GM18858 (cell line): ENCODE results near the gene TMEM132C.

ENCODE experiments used
- ATAC-seq: cut with Tn5 transposase; IDR thresholded peaks from one replicate; pipeline ENCODE4 v1.9.1; 2021; ENCODE audit not compliant: unreplicated experiment

The TMEM132C gene

GRCh38 chr12:128288357-128288756 is 21.4 kb downstream of the TMEM132C start:
- ATAC-seq: no peak

DNA sequence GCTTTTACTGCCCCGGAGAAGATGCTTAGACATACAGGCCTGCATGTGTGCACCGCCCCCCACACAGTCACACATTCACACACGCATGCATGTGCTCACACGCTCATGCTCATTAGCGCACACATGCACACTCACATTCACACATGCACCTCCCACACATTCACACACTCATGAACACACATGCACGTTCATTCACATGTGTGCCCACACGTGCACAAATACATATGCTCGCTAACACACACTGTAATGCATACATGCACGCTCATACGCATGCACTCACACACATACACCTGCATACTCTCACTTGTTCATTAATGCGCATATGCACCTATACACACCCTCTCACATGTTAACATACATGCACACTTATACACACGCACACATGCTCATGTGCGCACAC is 21.9 kb downstream of the TMEM132C start:
- ATAC-seq: no peak

GRCh38 chr12:128290938-128291337 is 24.0 kb downstream of the TMEM132C start:
- no peak for ATAC-seq

DNA sequence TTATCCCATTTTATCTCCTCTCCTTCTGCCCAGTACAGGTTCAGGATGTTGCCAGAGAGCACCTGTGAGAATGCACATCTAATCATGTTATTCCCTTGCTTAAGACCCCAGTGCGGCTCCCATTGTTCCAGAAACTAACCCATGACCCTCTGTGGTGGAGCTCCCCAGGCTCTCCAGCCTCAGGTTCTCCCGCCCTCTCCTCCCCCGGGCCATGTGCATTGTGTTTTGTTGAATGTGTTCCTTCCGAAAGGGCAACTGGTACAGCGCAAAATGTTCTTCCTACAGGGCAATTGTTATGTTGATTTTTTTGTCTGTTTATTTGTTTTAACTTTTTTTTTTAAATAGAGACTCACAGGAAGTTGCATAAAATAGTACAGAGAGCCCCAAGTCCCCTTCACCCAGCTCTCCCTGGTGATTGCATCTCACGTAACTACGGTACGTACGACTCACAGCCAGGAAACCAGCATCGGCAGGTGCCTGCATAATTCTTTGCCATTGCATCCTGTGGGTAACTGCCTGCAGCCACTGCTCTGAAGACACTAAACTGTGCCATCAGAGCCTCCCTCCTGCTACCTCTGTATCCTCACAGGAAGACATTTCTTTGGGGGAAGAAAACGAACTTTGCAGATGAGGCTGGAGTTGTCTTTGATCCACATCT is 31.2 kb downstream of the TMEM132C start:
- ATAC-seq: no peak

GRCh38 chr12:128305336-128305892 is 38.4 kb downstream of the TMEM132C start:
- ATAC-seq: no peak

GRCh38 chr12:128307791-128308190 is 40.8 kb downstream of the TMEM132C start:
- ATAC-seq: no peak

GRCh38 chr12:128312661-128313060 is 45.7 kb downstream of the TMEM132C start:
- ATAC-seq: no peak

DNA sequence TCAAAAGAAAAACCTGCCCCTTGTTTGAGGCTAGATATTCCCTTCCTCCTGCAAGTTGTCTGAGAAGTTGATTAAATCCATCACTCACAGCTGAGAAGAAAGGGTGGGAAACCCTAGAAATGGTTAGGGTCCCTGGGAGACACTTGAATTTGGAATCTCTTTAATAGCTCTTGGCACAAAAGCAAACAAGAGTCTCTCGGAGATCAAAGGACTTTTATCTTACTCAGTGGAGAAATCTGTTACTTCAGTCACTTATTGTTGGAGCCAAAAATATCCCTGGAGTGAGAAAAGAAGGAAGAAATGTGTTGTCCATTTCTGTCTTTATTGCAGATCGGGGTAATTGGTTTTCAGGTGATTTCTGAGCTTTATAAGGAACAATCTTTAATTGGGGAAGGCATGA is 47.0 kb downstream of the TMEM132C start:
- no peak for ATAC-seq

- no peak for ATAC-seq
Measured at GRCh38 chr12:128314611-128315010, 47.6 kb downstream of the TMEM132C start.

DNA sequence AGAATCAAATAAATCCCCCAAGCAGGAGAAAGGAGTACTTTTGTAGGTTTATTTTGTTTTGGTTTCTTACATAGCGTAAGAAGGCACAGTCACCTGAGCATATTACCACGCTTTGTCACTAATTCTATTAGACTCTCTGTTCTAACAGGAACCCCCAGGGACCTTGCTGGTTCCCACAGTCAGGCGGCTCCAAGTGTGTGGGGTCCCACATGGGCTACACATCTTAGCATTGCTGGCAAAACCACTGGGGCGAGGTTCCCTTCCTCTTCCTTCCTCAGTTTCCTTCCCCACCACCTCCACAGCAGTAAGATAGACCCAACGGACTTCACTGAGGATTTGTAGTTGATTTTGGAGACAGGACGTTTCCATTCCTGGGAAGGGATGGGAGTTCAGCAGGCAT is 49.1 kb downstream of the TMEM132C start:
- no peak for ATAC-seq

DNA sequence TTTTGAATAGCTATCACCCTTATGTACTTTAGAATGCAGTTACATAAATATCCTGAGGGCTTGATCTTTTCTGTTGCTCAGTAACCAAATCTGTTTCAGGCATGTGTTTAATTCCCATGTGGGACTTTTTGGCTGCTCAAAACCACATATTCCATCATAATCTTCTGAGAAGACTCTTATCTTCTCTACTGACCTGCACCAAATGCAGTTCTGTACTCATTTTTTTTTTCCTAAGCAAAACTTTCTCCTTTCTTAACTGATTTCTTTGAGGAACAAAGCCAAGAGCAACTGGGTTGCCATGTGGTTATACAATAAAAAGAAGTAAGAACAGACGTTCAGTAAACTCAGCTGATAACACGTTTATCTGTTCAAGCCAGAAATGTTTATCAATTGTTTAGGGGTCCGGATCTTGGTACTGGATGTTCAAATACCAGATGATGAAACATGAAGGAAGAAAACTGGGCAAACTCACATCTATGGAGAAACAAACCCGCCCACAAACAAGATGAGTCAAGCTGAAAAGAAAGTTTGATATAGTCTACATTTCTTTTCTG is 50.1 kb downstream of the TMEM132C start:
- ATAC-seq: no peak

- ATAC-seq: no peak
Measured at GRCh38 chr12:128318341-128318740, 51.4 kb downstream of the TMEM132C start.

GRCh38 chr12:128318946-128319345 is 52.0 kb downstream of the TMEM132C start:
- no peak for ATAC-seq

- ATAC-seq: no peak
Measured at GRCh38 chr12:128322341-128322740, 55.4 kb downstream of the TMEM132C start.

- no peak for ATAC-seq
Measured at GRCh38 chr12:128323145-128323920, 56.4 kb downstream of the TMEM132C start.

GRCh38 chr12:128325646-128326045 is 58.7 kb downstream of the TMEM132C start:
- ATAC-seq: no peak

GRCh38 chr12:128326406-128326805 is 59.4 kb downstream of the TMEM132C start:
- ATAC-seq: no peak

GRCh38 chr12:128328961-128329360 is 62.0 kb downstream of the TMEM132C start:
- no peak for ATAC-seq

DNA sequence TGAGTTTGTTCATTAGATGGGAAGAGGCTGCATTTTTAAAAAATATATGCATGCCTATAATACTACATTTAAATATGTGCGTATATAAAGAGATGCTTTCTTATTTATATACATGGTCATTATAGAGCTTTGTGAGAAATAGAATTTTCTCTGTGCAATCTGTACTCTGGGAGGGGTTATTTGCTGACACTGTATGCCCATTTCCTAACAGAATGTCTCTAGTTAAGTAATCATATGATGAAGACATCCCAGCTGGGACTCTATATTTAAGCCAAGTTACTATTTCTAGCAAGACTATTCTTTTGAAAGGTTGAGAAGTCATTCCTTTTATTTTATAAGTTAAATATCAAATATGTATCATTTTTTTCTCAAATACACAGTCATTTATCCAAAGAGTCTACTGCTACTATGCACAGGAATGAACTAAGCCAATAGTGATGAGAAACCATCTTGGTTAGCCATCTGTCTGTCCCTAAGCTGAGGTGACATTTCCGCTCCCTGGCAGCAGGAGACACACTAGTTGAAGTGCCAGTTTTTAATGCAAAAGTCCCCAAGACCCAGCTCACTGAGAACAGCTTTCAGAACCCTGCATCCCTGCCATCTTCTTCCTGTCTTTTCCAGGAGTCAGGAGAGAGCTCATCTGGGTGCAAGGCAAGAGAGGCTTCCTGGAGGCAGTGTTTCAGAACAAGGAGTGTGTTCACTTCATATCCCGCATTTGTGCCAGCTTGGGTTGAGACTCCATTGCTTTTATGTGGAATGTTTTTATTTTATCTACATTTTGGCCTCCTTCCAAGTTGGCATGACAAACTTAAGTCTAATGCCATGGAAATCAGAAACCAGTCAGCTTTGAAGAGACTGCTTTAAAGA is 69.5 kb downstream of the TMEM132C start:
- ATAC-seq: no peak

DNA sequence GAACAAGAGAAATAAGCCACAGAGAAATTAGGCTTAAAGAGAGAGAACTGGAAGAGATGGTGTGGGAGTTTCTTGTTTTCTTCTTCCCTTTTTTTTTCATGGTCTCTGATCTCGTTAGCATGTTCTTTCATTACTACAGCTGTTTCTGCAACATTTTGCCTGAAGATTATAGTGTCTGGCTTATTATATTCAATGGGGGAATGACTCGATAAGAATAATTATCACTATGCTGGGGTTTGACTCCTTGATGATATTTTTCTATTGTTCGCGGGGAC is 70.0 kb downstream of the TMEM132C start:
- no peak for ATAC-seq

GRCh38 chr12:128337431-128338170 is 70.6 kb downstream of the TMEM132C start:
- no peak for ATAC-seq
